K562 (cell line): ENCODE data around the gene GMDS. TPM values are rescaled to one million over a fixed set of nuclear protein-coding genes. Genes with fewer than 3 reads are reported as not detected.

Source experiments
- COPS2 ChIP-seq: fragments of 450-650 bp; conservative IDR thresholded peaks from 2 replicates; pipeline ENCODE4 v1.6.1; 2016; ENCODE audit warnings: mild to moderate bottlenecking, moderate library complexity
- CREB1 ChIP-seq, 2 experiments: sonication (generic) in 1 of 2; formaldehyde crosslinking in 1 of 2; IDR thresholded peaks; 2 replicates each; pipeline versions ENCODE4 v1.6.1 to v1.8.0; 2012 to 2022; ENCODE audit warnings: inconsistent platforms in 1 of 2, mild to moderate bottlenecking in 1 of 2, missing genetic modification reagents in 1 of 2, moderate library complexity in 1 of 2
- NR1H2 ChIP-seq: sonication (generic); formaldehyde crosslinking; IDR thresholded peaks from 2 replicates; pipeline ENCODE4 v1.4.0; 2020; ENCODE audit warnings: mild to moderate bottlenecking, missing genetic modification reagents
- RB1 ChIP-seq: fragments of 450-650 bp; IDR thresholded peaks from 2 replicates; pipeline ENCODE4 v1.6.1; 2017; ENCODE audit warnings: low read depth, mild to moderate bottlenecking
- SIX5 ChIP-seq, 2 experiments: IDR thresholded peaks; 2 replicates each; pipeline ENCODE4 v1.6.1; 2011; ENCODE audit warnings: low read length in 2 of 2, borderline replicate concordance in 1 of 2, low read depth in 1 of 2, mild to moderate bottlenecking in 1 of 2, moderate library complexity in 1 of 2; ENCODE audit not compliant: insufficient read depth in 1 of 2
- SMC3 ChIP-seq: conservative IDR thresholded peaks from 2 replicates; pipeline ENCODE4 v1.6.1; 2011; ENCODE audit warnings: low read depth, low read length, improper control_type of control experiment; ENCODE audit not compliant: insufficient read depth
- TCF3 ChIP-seq: sonication (generic); formaldehyde crosslinking; IDR thresholded peaks from 2 replicates; pipeline ENCODE4 v1.4.0; 2020; ENCODE audit warnings: mild to moderate bottlenecking, missing genetic modification reagents
- TCF7 ChIP-seq: sonication (generic); IDR thresholded peaks from 2 replicates; pipeline ENCODE4 v1.6.1; 2016; ENCODE audit warnings: antibody characterized with exemption, borderline replicate concordance
- TCF7L2 ChIP-seq: fragments of 150-350 bp; IDR thresholded peaks from 2 replicates; pipeline ENCODE4 v1.6.1; 2016; ENCODE audit warnings: low read depth, mild to moderate bottlenecking, low read length, moderate library complexity
- ZNF282 ChIP-seq: sonication (generic); formaldehyde crosslinking; IDR thresholded peaks from 2 replicates; pipeline ENCODE4 v1.8.1; 2023; ENCODE audit warnings: missing genetic modification reagents
- ZNF324 ChIP-seq: fragments of 250-450 bp; sonication (Bioruptor Pico); IDR thresholded peaks from 2 replicates; pipeline ENCODE4 v1.4.0; 2020; ENCODE audit warnings: mild to moderate bottlenecking
- polyA plus RNA-seq, 8 experiments: library from polyadenylated mRNA; depleted of rRNA in 4 of 8; stranded (reverse) in 5 of 8; unstranded in 3 of 8; fragments of >200 nt; fragmentation: Nextera tagmentation in 2 of 8; fragmentation: Illumina TruSeq in 1 of 8; extraction: Ambion mirVana in 2 of 8; extraction: Trizol in 1 of 8; gene quantifications; 2 replicates each; pipeline versions ENCODE4 v1.2.1 to v1.2.3, GENCODE V29; 2011 to 2014; ENCODE audit warnings: inconsistent platforms in 1 of 8, missing spikeins in 1 of 8
- total RNA-seq, 7 experiments: library from RNA; depleted of rRNA in 6 of 7; stranded (reverse); fragments of >200 nt in 6 of 7; fragmentation: Illumina TruSeq in 2 of 7; extraction: Trizol in 2 of 7; gene quantifications; 2 replicates each; pipeline versions ENCODE4 v1.2.1 to v1.2.3, GENCODE V29; 2011 to 2021; ENCODE audit warnings: low replicate concordance in 1 of 7
- TF ChIP-seq, protein P1 (sequence below): sonication (generic); formaldehyde crosslinking; IDR thresholded peaks from 2 replicates; pipeline ENCODE4 v1.8.0; 2022; ENCODE audit warnings: missing genetic modification reagents, mild to moderate bottlenecking, moderate library complexity, borderline replicate concordance
- TF ChIP-seq, protein P2 (sequence below), 2 experiments: fragments of 450-650 bp; formaldehyde crosslinking in 1 of 2; IDR thresholded peaks; 2 replicates each; pipeline versions ENCODE4 v1.4.0 to v1.6.1; 2014 to 2020; ENCODE audit warnings: mild to moderate bottlenecking in 2 of 2, borderline replicate concordance in 1 of 2, low read depth in 1 of 2
- TF ChIP-seq, protein P3 (sequence below), 3 experiments: IDR thresholded peaks in 2 of 3; conservative IDR thresholded peaks in 1 of 3; 2 replicates each; pipeline ENCODE4 v1.5.1; 2011 to 2012; ENCODE audit warnings: low read length in 3 of 3, mild to moderate bottlenecking in 3 of 3, control low read depth in 2 of 3, improper control_type of control experiment in 1 of 3, inconsistent platforms in 1 of 3, low read depth in 1 of 3, mixed read lengths in 1 of 3, moderate library complexity in 1 of 3; ENCODE audit not compliant: insufficient read depth in 2 of 3

GMDS gene
- total and polyA plus RNA-seq, 9 of the 15 experiments (the other 6 are each of a cell fraction or from before 2014, with no cell fraction given), result 0.48 to 31.8 (median 13.4) TPM

DNA sequence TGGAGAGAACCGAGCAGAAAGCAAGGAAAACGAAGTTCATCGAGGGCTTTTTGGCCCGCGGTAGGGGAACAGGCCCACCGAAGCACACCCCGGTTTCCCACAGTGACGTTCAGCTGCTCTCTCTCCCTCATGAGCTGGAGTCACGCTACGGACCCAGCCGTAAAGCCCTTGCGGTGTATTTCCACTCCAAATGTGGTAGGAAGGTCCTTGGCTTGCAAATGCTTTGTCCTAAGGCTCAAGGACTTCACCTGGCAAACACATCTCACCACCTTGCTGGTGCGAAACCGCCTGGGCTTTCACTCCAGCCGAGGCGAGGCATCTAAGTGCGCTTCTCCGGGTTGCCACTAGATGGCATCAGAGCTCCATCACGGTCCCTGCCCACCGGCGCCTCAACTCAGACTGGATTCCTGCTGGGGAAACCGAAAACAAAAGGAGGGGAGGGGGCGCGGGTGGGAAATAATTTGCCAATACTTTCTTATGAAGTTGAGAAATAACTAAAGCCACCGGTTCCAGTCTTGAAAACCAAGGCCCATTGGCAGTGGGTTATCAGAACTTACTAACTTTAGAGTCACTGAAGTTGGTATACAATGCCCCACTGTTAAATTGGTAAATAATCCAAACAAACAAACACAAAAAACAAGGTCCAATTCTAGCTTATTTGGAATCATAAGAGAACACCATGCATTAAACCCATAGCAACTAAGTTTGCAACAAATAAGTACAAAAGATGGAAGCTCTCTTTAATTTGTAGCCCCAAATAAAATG is 649.1 kb downstream of the GMDS start (continued):
- TF ChIP-seq, protein P1, sequence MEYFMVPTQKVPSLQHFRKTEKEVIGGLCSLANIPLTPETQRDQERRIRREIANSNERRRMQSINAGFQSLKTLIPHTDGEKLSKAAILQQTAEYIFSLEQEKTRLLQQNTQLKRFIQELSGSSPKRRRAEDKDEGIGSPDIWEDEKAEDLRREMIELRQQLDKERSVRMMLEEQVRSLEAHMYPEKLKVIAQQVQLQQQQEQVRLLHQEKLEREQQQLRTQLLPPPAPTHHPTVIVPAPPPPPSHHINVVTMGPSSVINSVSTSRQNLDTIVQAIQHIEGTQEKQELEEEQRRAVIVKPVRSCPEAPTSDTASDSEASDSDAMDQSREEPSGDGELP (CRISPR knock-in tag), result peak; percentile 52; the same call in 1 of the 2 replicates
- TF ChIP-seq, protein P2, sequence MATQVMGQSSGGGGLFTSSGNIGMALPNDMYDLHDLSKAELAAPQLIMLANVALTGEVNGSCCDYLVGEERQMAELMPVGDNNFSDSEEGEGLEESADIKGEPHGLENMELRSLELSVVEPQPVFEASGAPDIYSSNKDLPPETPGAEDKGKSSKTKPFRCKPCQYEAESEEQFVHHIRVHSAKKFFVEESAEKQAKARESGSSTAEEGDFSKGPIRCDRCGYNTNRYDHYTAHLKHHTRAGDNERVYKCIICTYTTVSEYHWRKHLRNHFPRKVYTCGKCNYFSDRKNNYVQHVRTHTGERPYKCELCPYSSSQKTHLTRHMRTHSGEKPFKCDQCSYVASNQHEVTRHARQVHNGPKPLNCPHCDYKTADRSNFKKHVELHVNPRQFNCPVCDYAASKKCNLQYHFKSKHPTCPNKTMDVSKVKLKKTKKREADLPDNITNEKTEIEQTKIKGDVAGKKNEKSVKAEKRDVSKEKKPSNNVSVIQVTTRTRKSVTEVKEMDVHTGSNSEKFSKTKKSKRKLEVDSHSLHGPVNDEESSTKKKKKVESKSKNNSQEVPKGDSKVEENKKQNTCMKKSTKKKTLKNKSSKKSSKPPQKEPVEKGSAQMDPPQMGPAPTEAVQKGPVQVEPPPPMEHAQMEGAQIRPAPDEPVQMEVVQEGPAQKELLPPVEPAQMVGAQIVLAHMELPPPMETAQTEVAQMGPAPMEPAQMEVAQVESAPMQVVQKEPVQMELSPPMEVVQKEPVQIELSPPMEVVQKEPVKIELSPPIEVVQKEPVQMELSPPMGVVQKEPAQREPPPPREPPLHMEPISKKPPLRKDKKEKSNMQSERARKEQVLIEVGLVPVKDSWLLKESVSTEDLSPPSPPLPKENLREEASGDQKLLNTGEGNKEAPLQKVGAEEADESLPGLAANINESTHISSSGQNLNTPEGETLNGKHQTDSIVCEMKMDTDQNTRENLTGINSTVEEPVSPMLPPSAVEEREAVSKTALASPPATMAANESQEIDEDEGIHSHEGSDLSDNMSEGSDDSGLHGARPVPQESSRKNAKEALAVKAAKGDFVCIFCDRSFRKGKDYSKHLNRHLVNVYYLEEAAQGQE (IDR thresholded peaks at IDR 0.05; ENCODE audit: borderline replicate concordance), result peak; percentile 63; the same call in 1 of the 2 replicates
- TF ChIP-seq, protein P2 (CRISPR knock-in tag; IDR thresholded peaks at IDR 0.05; ENCODE audit: low read depth), result no peak
- TF ChIP-seq, protein P3, sequence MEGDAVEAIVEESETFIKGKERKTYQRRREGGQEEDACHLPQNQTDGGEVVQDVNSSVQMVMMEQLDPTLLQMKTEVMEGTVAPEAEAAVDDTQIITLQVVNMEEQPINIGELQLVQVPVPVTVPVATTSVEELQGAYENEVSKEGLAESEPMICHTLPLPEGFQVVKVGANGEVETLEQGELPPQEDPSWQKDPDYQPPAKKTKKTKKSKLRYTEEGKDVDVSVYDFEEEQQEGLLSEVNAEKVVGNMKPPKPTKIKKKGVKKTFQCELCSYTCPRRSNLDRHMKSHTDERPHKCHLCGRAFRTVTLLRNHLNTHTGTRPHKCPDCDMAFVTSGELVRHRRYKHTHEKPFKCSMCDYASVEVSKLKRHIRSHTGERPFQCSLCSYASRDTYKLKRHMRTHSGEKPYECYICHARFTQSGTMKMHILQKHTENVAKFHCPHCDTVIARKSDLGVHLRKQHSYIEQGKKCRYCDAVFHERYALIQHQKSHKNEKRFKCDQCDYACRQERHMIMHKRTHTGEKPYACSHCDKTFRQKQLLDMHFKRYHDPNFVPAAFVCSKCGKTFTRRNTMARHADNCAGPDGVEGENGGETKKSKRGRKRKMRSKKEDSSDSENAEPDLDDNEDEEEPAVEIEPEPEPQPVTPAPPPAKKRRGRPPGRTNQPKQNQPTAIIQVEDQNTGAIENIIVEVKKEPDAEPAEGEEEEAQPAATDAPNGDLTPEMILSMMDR (IDR thresholded peaks at IDR 0.05 in 2 of 3, conservative IDR thresholded peaks at IDR 0.05 in 1 of 3; ENCODE audit: insufficient read depth in 2 of 3, low read depth in 1 of 3, low read length in 3 of 3), result peak; percentile 86 to 97 (median 91)
- no peak for TF ChIP-seq SIX5 (IDR thresholded peaks at IDR 0.05; ENCODE audit: borderline replicate concordance in 1 of 2, insufficient read depth in 1 of 2, low read depth in 1 of 2, low read length in 2 of 2)
- 0 out of 2 replicates have a peak, but pooled peaks have one; percentile 8 for TF ChIP-seq TCF3 (CRISPR knock-in tag)
- TF ChIP-seq RB1, result peak; percentile 65; the same call in 1 of the 2 replicates
- no peak for TF ChIP-seq ZNF324
- no peak for TF ChIP-seq COPS2
- no peak for TF ChIP-seq CREB1 (IDR thresholded peaks at IDR 0.05)
- TF ChIP-seq CREB1 (CRISPR knock-in tag; IDR thresholded peaks at IDR 0.05), result peak; percentile 21; the same call in 1 of the 2 replicates
- TF ChIP-seq SMC3, result peak; percentile 89
- no peak for TF ChIP-seq TCF7
- no peak for TF ChIP-seq TCF7L2
- no peak for TF ChIP-seq ZNF282 (CRISPR knock-in tag)
- TF ChIP-seq NR1H2 (CRISPR knock-in tag), result 0 out of 2 replicates have a peak, but pooled peaks have one; percentile 52
